HG02943 (cell line): Measurements from ENCODE around the gene ATG101.
A peak's percentile ranks its signal among the peaks of the same experiment; 100 is the strongest.

Experiments used
- ATAC-seq: cut with Tn5 transposase; IDR thresholded peaks from one replicate; pipeline ENCODE4 v1.9.1; 2021; ENCODE audit warnings: mild to moderate bottlenecking, low read depth, moderate library complexity; ENCODE audit not compliant: unreplicated experiment

ATG101 gene, protein sequence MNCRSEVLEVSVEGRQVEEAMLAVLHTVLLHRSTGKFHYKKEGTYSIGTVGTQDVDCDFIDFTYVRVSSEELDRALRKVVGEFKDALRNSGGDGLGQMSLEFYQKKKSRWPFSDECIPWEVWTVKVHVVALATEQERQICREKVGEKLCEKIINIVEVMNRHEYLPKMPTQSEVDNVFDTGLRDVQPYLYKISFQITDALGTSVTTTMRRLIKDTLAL

DNA sequence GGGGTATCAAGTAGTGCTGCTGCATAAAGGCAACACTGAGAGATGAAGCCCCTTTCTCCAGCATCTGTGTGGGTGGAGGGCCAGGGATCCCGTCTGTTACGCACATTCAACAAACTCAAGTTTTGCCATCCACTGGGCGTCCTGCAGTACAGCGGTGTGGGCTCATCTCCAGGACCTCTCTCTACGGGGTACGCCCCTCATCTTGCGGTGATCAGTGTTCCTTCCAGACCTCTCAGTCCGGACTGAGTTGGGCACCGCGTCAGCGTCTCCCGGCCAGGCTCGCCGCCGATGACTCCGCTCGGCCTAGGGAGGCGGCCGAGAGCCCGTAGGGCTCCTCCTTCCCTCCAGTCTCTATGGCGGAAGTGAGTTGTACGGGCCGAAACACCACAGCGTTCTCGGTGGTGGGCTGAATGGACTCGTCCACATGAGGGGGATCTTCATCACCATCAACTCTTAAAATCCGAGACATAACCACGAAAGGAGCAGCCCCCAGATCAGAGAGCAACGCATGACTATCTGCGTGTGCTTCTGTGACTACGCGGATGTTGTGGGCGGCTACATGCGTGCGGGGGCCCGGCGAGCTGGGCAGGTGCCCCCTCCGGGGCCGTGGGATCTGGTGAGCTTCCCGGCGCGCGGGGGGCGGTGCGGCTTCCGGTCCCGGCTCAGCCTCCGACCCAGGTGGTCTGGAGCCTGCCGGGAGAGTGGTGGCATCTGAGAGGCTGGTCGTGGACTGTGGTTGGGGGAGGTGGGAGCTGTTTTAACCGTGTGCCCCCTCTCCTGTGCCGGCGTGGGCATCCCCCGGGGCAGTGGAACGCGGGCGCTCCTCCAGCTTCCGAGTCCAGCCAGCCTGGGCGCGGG lies at the start of gene ATG101:
Gene ATG101 (plus strand): TSS at position 652 of the 858 bp plus-strand sequence. CDS start 3,673 bp downstream, outside the sequence.
- peak; percentile 87 for ATAC-seq

DNA sequence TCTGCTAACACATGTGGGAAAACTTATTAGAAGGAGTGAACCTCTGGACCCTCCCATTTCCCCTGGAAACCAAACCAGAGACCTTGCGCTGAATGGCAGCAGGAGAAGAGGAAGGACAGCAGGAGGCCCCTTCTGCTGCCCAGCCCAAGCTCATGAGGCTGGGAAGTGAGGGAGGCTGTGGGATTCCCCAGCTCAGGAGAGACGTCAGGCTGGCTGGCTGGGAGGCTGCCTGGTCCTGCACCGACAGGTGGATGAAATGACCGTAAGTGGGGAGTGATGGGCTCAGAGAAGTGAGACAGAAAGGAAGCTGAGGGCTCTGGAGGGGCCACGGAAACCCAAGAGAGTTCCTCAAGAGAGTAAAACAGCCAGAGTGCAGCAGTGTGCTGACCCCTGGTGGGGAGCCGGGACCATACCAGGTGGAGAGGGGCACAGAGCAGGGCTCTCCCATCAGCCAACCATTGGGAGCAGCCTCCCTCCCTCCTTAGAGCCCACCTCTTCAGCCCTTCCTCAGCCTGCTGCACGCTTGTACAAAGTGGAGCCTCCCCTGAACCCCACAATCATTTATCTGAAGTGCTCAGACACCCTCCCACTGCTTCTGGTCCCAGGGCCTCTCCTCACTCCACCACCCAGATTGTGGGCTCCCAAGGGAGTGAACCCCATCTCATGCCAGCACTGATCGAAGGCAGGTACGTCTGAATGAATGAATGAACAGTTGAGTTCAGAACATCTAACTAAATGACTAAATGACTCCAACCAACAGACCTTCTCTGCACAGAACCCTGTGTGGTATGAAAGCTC lies 49.0 kb upstream of the ATG101 start:
- no peak for ATAC-seq

DNA sequence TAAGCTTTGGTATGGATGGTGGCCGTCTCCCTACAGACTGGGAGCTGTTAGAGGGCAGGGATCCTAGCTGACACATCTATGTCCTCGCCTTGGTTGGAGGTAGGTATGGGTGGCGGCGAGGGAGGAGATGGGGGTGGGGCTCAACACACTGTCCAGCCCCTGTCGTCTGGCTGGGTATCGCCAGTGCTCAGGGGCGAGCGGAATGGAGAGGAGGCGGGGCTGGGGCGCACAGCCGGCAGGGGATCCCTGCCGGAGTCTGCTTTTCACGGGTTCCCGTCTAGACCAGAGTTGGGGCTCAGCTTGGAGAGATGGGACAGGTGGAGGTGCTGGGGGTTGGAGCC lies 47.0 kb upstream of the ATG101 start:
- ATAC-seq = no peak

DNA sequence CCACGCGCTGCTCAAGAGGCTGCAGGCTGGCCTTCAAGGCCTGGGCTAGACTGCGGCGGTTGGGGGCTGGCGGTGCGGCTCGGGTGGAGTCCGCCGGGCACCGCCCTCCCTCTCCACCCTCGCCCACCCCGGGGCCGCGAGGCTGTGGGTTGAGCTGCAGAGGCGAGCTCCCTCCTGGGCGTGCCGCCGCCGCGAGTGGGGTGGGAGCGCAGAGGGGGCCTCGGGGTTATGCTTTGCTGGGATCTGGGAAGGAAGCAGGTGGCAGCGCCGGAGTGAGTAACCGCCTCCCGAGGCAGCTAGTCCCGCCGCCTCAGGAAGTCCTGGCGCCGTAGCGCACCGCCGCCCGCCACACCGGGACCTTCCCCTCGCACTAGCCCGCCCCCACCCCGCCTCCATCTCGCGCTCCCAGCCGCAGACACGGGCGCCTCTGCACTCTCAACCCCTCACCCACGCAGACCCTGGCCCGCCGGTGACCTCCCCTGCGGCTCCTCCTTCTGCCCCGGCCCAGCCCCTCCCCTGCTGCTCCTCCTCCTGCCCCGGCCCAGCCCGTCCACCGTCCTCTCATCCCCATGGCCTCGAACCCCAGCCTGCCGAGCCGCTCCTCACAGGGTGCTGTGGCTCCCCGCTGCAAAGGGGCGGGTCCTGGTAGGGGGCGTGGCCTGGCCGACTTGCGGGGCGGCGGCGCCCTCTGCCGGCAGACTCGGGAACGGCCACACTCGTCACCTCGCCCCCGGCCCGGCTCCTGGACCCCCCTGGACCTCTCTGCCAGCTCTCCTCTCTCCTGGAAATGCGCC lies 46.4 kb upstream of the ATG101 start:
- no peak for ATAC-seq

DNA sequence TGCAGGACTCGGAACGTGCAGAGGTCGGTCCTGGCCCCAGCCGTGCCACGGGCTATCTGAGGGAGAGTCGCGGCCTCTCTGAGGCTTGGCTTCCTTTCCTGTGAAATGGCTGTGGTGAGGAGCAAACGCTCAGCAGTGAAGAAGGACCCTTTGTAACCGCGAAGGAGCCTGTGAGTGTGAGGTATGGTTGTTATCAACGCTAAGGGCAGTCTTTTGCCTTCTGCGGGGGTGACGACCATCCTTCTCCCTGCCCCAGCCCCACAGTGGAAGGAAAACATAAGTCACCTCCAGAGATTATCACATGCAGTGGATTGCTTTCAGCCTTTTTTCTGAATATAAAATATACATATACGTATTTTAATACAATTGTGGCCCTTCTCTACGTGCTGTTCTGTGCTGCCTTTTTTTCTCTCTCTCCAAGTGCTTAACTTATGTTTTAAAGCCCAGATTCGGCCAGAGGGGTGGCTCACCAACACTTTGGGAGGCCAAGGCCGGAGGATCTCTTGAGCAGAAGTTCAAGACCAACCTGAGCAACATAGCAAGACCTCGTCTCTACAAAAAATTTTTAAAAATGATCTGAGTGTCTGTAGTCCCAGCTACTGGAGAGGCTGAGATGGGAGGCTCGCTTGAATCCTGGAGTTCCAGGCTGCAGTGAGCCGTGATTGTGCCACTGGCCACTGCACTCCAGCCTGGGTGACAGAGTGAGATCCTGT lies 45.6 kb upstream of the ATG101 start:
- ATAC-seq = no peak

DNA sequence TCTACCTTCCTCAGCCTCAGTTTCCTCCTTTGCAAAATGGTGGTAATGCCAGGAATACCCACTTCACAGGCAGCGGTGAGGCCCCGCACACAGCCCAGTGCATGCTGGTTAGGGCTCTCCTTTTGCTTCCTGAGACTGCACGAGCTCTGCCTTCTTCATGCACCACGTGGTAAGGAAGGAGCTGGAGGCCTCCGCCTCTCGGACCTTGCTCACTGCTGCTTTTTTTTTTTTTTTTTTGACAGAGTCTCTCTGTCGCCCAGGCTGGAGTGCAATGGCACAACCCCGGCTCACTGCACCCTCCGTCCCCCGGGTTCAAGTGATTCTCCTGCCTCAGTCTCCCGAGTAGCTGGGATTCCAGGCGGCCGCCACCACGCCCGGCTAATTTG lies 44.9 kb upstream of the ATG101 start:
- no peak for ATAC-seq

DNA sequence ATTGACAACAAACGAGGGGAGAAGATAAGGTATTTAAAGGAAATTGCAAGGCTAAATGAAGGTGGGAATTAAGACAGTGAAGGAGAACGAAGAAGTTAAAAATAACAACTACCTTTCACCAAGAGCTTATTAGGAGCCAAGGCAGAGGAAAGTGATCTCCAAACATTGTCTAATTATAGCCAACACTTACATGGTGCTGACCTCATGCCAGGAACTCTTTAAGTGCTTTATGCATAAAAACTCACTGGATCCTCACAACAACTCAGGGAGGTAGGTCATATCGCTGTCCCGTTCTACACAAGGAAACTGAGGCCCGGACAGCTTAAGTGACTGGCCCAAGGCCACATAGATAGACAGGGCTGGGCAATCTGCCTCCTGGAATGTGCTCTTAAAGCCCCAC lies 43.5 kb upstream of the ATG101 start:
- ATAC-seq = no peak

DNA sequence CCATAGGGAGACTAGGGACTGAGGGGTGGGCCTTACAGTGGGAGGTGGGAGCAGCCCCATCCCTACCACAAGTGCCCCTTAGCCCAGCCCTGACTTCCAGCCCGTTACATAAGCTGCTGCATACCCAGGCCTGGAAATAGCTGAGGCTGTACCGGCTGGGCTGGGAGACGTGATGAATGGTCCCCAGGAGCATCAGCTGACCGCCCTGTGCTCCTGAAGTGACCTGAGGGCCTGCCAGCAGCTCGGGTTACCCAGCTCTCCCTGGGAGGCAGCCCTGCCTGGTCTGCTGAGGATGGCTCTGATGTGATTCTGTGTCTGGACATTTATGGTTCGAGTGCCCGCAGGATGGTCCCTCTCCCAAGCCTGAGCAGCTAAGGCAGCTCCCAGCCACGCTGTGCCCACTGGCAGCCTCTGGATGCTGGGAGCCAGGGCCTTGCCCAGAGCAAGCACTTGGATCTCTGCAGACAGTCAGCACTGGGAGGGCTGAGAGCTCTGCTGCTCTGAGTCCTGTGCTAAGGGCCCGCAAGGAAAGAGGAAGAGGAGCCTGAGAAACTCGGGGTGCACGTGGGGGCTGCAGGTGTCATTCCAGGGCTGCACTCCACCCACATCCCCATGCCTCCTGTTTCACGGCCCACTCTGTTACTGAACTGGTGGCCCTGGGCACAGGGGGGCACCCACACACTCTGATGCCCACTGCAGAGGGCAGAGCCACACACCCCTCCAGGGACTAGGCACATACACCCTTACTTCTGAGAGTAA lies 42.5 kb upstream of the ATG101 start:
- ATAC-seq = no peak

DNA sequence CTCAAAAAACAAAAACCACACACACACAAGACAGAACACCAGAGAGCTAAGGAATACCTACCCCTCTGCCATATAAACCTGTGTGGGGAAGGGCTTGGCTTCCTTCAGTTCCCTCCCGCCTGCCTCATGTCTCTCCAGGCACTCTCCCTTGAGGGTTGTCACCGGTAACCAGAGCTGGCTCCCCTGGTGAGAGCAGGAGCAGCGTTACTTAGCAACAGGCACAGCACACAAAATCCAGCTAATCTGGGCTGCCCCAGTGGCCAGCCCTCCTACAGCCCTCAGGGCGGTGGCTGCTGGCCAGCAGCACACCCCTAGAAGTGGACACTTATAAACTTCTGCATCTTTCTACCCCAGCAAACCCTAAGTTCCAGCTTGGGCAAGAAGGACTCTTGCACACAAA lies 40.1 kb upstream of the ATG101 start:
- no peak for ATAC-seq

DNA sequence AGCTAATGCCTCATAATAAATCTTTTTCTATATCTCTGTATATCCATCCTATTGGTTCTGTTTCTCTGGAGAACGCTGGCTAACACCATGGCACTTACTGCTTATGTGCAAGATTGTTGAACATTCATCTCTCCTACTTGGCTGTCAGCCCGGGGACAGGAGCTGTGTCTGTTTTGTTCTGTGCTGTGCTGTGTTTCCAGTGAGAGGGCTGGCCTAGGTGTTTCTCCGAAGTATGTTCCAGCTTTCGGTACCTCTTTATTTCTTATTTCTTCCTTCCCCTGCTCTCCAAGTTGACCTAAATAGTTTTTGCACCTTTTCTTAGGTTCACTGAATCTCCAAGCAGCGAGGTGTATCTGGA lies 37.4 kb upstream of the ATG101 start:
- ATAC-seq = no peak

DNA sequence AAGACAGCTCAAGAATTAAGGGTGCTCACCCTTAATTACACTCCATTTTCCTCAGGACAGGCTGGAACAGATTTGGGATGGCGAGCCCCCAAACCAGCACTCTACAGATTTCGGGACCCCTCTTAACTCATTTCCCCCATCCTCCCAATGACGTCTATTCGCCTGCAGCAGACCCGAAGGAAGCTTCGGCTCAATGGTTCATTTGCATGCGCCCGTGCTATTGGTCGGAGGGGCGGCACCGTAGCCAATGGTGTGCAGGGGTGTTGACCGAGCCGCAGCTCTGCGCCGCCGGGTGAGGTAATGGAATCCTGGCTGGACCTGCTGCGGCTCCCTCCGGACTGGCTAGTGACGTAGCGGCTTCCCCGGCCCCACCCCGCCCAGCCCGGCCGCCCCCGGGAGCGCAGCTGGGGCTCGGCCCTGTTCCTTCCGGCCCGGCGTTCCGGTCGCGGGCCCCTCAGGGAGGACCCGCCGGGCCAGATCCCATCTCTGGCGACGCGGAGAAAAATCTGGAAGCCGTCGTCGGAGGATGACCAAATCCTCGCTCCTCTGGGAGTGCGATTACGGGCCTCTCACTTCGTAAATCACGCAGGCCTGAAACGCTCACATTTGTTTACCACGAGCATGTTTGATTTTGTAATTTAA lies 36.9 kb upstream of the ATG101 start:
- peak; percentile 90 for ATAC-seq

DNA sequence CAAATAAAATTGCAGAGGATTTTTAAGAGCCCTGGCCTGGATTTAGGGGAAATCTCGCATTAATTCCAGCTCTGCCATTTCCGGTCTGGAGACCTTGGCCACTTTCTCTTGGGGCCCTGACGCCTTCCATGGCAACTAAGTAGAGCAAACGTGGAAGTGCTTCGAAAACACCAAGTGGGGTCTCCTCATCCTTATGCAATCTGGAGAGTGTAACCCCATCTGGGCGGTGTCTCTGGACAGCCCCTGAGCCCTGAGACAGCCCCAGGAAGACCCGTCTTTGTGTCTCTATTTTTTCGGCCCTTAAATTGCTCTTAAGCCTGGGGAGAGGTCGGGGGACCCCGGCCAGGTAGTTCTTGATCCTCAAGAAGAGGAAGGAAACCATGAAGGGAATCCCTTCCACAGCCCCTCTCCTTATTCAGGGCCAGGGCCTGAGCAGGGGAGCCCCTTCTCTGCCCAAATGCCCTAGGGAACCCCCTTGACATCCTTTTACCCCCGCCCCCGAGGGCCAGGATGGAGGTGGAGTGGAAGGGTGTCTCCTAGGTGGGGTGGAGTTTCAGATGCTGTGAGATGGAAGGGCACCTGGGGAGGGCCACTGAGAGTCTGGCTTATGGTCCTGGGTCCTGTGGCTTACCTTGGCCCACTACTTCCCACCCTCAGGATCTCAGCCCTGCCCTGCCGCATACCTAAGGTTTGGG lies 36.2 kb upstream of the ATG101 start:
- no peak for ATAC-seq

DNA sequence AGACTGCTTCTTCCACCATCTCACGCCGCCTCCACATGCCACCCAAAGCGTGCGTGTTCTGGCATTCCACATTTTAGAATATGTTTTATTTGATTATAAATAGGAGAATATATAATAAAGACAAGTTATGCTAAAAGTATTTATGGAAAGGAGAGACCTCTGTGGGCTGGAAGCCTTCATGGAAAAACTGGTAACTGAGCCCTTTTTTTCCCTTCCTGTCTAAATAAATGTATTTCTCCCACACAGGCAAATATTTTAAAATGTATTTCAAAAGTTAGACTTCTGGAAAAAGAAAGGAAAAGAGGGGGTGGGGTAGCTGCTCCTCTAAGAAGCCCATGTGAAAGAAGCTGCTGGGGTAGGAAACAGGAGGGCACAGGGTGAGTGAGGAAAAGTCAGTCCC lies 34.6 kb upstream of the ATG101 start:
- no peak for ATAC-seq

DNA sequence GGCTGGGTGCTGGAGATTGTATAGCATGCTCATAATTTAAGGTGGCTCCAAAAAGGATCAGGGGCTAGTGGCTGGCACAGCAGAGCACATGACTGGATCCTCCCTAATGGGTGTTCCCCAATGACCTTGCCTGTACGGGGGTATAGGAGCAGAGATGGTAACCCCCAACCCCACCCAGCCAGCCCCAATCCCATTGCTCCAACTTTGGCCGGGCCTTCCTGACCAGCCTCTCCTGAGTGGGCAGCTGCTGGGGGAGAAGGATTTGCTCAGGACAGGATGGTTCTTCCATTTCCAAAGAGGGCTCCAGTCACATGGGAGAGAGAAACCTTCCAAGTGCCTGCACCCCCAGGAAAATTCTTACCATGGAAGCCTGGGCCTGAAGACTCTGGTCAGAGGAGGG lies 33.9 kb upstream of the ATG101 start:
- ATAC-seq = no peak

DNA sequence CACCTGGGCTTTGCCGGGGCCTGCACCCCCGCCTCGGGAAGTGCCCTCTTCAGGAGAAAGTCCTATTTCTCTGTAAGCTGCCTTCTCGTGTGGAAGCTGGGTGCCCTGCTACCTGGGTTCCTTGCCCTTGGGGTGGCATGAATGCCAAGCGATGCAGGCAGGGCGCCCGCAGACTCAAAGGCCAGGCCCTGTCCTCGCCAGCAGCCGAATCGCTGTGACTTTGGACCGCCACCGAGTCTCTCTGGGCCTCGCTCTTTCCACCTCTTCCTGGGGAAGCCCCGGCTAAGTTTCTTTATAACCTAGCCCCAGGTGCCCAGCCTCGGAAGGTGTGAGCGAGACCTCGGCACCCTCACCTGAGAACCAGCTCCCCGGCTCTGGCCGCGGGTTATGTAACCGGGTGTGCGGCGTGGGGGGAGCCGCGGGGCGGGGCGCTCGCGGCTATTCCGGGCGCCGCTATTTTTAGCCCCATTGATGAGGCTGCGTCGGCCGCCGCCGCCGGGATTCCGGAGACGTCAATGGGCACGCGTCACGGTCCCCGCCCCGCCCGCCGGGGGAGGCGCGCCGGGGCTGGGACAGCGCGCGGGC lies 33.1 kb upstream of the ATG101 start:
- no peak for ATAC-seq

DNA sequence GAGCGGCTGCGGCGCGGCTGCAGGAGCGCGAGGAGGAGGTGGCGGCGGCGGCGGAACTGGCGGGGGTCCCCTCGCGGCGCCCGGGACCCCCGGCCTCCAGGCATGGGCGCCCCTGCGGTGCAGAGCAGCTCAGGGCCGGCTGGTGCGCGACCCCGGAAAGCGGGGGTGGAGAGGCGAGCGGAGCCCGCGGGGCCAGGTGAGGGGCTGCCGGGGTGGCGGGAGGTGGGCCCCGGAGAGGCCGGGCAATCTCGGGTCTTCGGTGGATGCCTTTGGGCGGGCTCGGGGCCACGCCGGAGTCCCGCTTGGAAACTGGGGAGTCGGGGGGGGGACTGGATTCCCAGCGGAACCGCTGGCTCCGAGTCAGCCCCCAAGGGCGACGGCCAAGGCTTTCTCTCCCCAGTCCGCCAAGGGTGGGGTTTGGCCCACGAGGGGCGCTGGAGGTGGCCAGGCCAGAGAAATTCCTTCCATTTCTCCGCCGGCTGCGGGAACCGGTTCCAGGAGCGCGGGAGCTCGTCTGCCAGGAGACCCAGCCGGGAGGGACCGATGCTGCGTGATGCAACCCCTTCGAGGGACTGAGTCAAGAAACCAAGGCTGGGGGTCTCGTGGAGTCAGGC lies 32.4 kb upstream of the ATG101 start:
- no peak for ATAC-seq

DNA sequence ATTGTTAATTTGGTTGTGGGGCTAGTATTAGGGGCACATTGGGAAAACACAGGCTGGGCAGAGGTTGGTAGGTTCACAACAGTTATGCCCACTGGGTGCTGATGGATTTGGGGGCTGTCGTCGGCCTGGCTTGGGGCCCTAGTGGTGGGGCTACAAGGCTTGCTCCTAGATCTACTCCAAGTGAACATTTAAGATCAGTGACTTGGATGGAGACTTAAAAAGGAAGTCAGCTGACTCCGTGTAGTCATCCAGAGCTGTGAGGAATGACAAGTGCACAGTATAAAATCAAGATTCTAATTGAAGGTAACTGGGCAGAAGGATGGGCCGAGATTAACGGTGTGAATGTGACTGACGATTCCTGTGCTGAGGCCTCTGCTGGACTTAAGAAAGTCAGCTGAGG lies 31.3 kb upstream of the ATG101 start:
- ATAC-seq = no peak

DNA sequence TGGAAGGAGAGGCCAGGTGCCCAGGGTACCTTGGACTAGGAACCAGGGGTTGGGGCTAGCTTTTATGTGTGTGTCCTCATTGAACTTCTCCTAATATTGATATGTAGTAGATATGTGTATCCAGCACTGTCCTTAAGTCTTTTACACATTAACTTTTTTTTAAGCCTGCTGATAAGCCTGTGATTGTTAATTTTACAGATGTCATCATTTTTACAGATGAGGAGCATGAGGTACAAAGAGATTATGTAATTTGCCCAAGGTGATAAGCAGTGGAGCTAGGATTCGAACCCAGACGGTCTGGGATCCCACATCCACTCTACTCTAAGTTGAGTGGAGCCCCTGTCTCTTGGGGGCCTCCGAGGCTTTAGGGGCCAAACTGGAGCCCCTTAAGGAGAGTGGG lies 28.7 kb upstream of the ATG101 start:
- no peak for ATAC-seq
